Fibroblast of pulmonary artery (primary cell): ENCODE measurements around the gene CHDH.

Experiments
- DNase-seq: peaks from one replicate; pipeline ENCODE4 v3.0.0-alpha.2; 2010; ENCODE audit warnings: low read depth
- H3K4me3 ChIP-seq: replicated peaks from 2 replicates; pipeline ENCODE4 v1.5.1; 2011; ENCODE audit warnings: low read depth, mild to moderate bottlenecking, control low read depth, low read length, moderate library complexity
- TF ChIP-seq, protein P1 (sequence below): IDR thresholded peaks from 2 replicates; pipeline ENCODE4 v1.5.1; 2011; ENCODE audit warnings: mild to moderate bottlenecking, control low read depth, low read length, inconsistent platforms; ENCODE audit errors: missing control alignments

The CHDH gene

GRCh38 chr3:53863145-53863544, 16.9 kb upstream of the CHDH start:
- TF ChIP-seq, protein P1, sequence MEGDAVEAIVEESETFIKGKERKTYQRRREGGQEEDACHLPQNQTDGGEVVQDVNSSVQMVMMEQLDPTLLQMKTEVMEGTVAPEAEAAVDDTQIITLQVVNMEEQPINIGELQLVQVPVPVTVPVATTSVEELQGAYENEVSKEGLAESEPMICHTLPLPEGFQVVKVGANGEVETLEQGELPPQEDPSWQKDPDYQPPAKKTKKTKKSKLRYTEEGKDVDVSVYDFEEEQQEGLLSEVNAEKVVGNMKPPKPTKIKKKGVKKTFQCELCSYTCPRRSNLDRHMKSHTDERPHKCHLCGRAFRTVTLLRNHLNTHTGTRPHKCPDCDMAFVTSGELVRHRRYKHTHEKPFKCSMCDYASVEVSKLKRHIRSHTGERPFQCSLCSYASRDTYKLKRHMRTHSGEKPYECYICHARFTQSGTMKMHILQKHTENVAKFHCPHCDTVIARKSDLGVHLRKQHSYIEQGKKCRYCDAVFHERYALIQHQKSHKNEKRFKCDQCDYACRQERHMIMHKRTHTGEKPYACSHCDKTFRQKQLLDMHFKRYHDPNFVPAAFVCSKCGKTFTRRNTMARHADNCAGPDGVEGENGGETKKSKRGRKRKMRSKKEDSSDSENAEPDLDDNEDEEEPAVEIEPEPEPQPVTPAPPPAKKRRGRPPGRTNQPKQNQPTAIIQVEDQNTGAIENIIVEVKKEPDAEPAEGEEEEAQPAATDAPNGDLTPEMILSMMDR, result no peak
- no peak overlapping the region for H3K4me3 ChIP-seq
- no peak for DNase-seq

GRCh38 chr3:53862241-53862640, 16.0 kb upstream of the CHDH start:
- H3K4me3 ChIP-seq, result no peak overlapping the region
- TF ChIP-seq, protein P1, result no peak
- no peak for DNase-seq

DNA sequence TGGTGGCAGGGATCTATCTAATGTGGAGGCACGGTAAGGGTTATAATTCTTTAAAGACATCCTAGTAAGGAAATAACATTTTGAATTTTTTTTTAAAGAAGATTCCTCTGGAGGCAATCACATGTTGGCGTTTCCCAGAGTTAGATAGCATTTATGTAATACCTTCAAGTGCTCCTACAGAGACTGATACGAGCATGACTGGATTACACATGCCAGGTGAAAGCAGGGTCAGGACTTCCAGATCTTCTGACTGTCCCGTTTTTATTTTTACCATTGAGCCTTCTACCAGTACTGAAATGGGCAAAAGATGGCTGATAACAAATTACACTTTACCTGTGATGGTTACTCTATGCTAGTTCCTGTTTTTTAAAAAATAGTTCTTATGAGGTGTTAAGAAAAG, 14.0 kb upstream of the CHDH start:
- TF ChIP-seq, protein P1, result no peak
- H3K4me3 ChIP-seq, result no peak overlapping the region
- DNase-seq, result no peak

GRCh38 chr3:53859178-53859577, 13.0 kb upstream of the CHDH start:
- TF ChIP-seq, protein P1, result no peak
- H3K4me3 ChIP-seq, result no peak overlapping the region
- DNase-seq, result no peak

DNA sequence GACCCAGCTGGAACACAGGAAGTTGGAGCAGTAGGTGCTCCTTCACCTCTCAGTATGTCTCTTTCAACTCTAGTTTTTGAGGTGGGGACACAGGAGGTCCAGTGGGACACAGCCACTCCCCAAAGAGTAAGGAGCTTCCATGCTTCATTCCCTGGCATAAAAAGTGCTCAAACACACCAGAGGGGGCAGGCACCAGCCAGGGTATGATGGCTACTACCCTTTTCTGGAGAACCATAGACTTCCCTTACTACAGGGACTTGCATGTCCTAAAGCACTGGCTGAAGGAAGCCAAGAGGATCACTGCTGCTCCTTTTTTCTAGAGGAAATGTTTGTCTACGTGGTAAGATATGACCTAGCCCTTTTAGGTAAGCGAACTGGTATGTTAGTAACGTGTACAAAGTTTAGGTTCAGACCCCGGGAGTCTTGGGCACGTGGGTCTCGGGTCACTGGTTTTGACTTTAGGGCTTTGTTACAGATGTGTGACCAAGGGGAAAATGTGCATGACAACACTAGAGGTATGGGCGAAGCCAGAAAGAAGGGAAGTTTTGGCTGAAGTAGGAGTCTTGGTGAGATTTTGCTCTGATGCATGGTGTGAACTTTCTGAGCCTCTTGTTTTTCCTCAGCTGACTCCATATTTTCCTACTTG, 12.0 kb upstream of the CHDH start:
- no peak for DNase-seq
- TF ChIP-seq, protein P1, result no peak
- H3K4me3 ChIP-seq, result no peak overlapping the region

DNA sequence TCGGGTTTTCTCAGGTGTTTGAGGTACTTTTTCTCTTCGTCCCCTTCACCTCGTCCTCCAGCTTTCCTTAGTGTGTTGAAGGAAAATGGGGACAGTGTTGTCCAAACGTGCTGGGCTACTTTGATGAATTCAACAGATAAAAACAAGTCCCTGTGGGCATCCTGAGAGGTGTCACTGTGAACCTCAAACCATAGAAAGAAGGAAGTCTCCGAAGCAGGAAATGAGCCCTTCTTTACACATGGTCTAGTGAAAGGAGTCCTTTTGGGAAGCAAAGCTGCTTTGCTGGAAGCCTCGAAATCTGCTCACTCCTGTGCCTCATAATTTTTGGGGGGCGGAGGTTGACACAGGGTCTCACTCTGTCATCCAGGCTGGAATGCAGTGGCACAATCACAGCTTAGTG, 10.7 kb upstream of the CHDH start:
- TF ChIP-seq, protein P1, result no peak
- H3K4me3 ChIP-seq, result no peak overlapping the region
- no peak for DNase-seq

GRCh38 chr3:53850895-53851294, 4.7 kb upstream of the CHDH start:
- TF ChIP-seq, protein P1, result no peak
- H3K4me3 ChIP-seq, result no peak overlapping the region
- DNase-seq, result peak; percentile 70
